ENCODE data around the gene ACP6.

The ACP6 gene

DNA sequence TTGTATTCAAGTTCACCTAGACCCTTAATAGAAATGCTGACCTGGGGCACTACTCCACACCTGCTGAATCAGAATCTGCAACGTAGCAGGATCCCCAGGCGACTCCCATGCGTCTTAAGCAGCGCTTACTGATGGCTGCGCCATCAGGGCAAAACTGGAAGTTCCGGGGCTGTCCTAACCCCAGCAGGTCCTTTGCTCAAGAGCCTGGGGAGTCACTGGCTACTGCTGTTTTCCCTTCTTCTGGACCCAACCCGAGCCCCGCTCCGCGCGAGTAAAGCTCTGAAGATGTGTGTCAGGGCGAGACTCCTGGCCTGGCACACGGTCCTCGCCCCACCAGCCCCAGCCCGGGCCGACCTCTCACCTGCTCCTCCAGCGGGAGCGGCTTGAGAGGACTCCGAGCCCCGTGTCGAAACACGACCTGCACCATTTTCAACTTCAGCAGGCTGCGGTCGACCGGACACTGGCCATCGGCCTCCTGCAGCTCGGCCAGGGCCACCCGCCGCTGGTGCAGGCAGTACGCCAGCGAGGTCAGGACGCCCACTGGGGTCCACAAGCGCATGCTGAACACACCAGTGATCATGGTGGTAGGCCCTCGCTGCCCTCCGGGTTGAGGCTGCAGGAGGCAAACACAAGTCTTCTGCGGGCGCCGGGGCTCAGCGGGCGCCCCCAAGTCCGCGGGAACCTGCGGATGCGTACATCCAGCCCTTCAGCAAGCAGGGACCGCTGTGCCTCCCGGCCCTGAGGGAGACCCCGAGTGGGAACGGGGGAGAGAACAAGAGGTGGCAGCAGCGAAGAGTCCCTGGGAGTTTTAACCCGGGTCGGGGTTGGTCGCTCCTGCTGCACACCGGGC, 630 bp downstream of the ACP6 start (continued):
- TF ChIP-seq ZNF221 (tag by site-specific recombination; IDR thresholded peaks at IDR 0.05; ENCODE audit: borderline replicate concordance) = no peak
- TF ChIP-seq ZNF157 (tag by site-specific recombination; IDR thresholded peaks at IDR 0.05) = no peak
- peak; percentile 44 for TF ChIP-seq ZNF341 (tag by site-specific recombination; IDR thresholded peaks at IDR 0.05; ENCODE audit: low read depth)
- TF ChIP-seq ZNF747 (tag by site-specific recombination; IDR thresholded peaks at IDR 0.05) = no peak
- TF ChIP-seq BCL11B (tag by site-specific recombination; IDR thresholded peaks at IDR 0.05; ENCODE audit: low read depth) = no peak
- TF ChIP-seq, protein P1, sequence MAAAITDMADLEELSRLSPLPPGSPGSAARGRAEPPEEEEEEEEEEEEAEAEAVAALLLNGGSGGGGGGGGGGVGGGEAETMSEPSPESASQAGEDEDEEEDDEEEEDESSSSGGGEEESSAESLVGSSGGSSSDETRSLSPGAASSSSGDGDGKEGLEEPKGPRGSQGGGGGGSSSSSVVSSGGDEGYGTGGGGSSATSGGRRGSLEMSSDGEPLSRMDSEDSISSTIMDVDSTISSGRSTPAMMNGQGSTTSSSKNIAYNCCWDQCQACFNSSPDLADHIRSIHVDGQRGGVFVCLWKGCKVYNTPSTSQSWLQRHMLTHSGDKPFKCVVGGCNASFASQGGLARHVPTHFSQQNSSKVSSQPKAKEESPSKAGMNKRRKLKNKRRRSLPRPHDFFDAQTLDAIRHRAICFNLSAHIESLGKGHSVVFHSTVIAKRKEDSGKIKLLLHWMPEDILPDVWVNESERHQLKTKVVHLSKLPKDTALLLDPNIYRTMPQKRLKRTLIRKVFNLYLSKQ (tag by site-specific recombination; IDR thresholded peaks at IDR 0.05; ENCODE audit: borderline replicate concordance) = no peak
- TF ChIP-seq SP7 (tag by site-specific recombination; IDR thresholded peaks at IDR 0.05) = no peak
- TF ChIP-seq, protein P2, sequence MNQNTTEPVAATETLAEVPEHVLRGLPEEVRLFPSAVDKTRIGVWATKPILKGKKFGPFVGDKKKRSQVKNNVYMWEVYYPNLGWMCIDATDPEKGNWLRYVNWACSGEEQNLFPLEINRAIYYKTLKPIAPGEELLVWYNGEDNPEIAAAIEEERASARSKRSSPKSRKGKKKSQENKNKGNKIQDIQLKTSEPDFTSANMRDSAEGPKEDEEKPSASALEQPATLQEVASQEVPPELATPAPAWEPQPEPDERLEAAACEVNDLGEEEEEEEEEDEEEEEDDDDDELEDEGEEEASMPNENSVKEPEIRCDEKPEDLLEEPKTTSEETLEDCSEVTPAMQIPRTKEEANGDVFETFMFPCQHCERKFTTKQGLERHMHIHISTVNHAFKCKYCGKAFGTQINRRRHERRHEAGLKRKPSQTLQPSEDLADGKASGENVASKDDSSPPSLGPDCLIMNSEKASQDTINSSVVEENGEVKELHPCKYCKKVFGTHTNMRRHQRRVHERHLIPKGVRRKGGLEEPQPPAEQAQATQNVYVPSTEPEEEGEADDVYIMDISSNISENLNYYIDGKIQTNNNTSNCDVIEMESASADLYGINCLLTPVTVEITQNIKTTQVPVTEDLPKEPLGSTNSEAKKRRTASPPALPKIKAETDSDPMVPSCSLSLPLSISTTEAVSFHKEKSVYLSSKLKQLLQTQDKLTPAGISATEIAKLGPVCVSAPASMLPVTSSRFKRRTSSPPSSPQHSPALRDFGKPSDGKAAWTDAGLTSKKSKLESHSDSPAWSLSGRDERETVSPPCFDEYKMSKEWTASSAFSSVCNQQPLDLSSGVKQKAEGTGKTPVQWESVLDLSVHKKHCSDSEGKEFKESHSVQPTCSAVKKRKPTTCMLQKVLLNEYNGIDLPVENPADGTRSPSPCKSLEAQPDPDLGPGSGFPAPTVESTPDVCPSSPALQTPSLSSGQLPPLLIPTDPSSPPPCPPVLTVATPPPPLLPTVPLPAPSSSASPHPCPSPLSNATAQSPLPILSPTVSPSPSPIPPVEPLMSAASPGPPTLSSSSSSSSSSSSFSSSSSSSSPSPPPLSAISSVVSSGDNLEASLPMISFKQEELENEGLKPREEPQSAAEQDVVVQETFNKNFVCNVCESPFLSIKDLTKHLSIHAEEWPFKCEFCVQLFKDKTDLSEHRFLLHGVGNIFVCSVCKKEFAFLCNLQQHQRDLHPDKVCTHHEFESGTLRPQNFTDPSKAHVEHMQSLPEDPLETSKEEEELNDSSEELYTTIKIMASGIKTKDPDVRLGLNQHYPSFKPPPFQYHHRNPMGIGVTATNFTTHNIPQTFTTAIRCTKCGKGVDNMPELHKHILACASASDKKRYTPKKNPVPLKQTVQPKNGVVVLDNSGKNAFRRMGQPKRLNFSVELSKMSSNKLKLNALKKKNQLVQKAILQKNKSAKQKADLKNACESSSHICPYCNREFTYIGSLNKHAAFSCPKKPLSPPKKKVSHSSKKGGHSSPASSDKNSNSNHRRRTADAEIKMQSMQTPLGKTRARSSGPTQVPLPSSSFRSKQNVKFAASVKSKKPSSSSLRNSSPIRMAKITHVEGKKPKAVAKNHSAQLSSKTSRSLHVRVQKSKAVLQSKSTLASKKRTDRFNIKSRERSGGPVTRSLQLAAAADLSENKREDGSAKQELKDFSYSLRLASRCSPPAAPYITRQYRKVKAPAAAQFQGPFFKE (tag by site-specific recombination; IDR thresholded peaks at IDR 0.05; ENCODE audit: borderline replicate concordance) = 0 out of 2 replicates have a peak, but pooled peaks have one; percentile 24
- no peak for TF ChIP-seq ZBTB7A (tag by site-specific recombination; IDR thresholded peaks at IDR 0.05; ENCODE audit: low read depth)
- TF ChIP-seq ZNF112 (tag by site-specific recombination; IDR thresholded peaks at IDR 0.05) = no peak
- no peak for TF ChIP-seq PRDM6 (tag by site-specific recombination; IDR thresholded peaks at IDR 0.05)
- TF ChIP-seq ZNF302 (tag by site-specific recombination; IDR thresholded peaks at IDR 0.05; ENCODE audit: low read depth) = no peak
- TF ChIP-seq ZNF19 (tag by site-specific recombination; IDR thresholded peaks at IDR 0.05; ENCODE audit: low read depth) = no peak
- TF ChIP-seq ZNF670 (tag by site-specific recombination; IDR thresholded peaks at IDR 0.05; ENCODE audit: low read depth) = no peak
- TF ChIP-seq GLI4 (tag by site-specific recombination; IDR thresholded peaks at IDR 0.05) = peak; percentile 59; the same call in 1 of the 2 replicates
- TF ChIP-seq YY2 (tag by site-specific recombination; IDR thresholded peaks at IDR 0.05) = no peak
- TF ChIP-seq, protein P3, sequence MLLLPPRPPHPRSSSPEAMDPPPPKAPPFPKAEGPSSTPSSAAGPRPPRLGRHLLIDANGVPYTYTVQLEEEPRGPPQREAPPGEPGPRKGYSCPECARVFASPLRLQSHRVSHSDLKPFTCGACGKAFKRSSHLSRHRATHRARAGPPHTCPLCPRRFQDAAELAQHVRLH (tag by site-specific recombination; IDR thresholded peaks at IDR 0.05) = no peak
- TF ChIP-seq ZXDB (tag by site-specific recombination; IDR thresholded peaks at IDR 0.05) = no peak; the same call in 1 of the 2 replicates
- no peak for TF ChIP-seq ZNF560 (tag by site-specific recombination; IDR thresholded peaks at IDR 0.05; ENCODE audit: borderline replicate concordance)
- TF ChIP-seq ZNF223 (tag by site-specific recombination; IDR thresholded peaks at IDR 0.05) = peak; percentile 33; the same call in 1 of the 2 replicates
- TF ChIP-seq KLF9 (tag by site-specific recombination; IDR thresholded peaks at IDR 0.05; ENCODE audit: low read depth) = no peak
- no peak for TF ChIP-seq ZNF114 (tag by site-specific recombination; IDR thresholded peaks at IDR 0.05)
- no peak for TF ChIP-seq PATZ1 (tag by site-specific recombination; IDR thresholded peaks at IDR 0.05)
- TF ChIP-seq ZFHX2 (tag by site-specific recombination; conservative IDR thresholded peaks at IDR 0.05) = peak; percentile 28; the same call in 1 of the 2 replicates
- no peak for TF ChIP-seq ZNF16 (tag by site-specific recombination; IDR thresholded peaks at IDR 0.05; ENCODE audit: low read depth)
- TF ChIP-seq ZNF23 (tag by site-specific recombination; IDR thresholded peaks at IDR 0.05; ENCODE audit: borderline replicate concordance) = no peak
- TF ChIP-seq ZNF600 (tag by site-specific recombination; IDR thresholded peaks at IDR 0.05) = peak; percentile 38; the same call in 1 of the 2 replicates
- no peak for TF ChIP-seq ZNF174 (tag by site-specific recombination; IDR thresholded peaks at IDR 0.05)
- TF ChIP-seq ZNF561 (tag by site-specific recombination; IDR thresholded peaks at IDR 0.05; ENCODE audit: borderline replicate concordance) = no peak

Measured in HEK293 (cell line).